HepG2 (cell line): ENCODE data around the gene EFNA2. TPM values are rescaled to one million over a fixed set of nuclear protein-coding genes. Genes with fewer than 3 reads are reported as not detected.

ENCODE experiments used
- ATF4 ChIP-seq, 2 experiments: fragments of 450-650 bp in 1 of 2; sonication (generic) in 1 of 2; formaldehyde crosslinking; IDR thresholded peaks; 2 replicates each; pipeline versions ENCODE4 v1.5.0 to v1.8.0; 2020 to 2022; ENCODE audit warnings: mild to moderate bottlenecking in 1 of 2, missing genetic modification reagents in 1 of 2
- BORCS8-MEF2B ChIP-seq: sonication (generic); formaldehyde crosslinking; IDR thresholded peaks from 2 replicates; pipeline ENCODE4 v1.8.0; 2022; ENCODE audit warnings: mild to moderate bottlenecking, missing genetic modification reagents
- EED ChIP-seq: sonication (generic); formaldehyde crosslinking; IDR thresholded peaks from 2 replicates; pipeline ENCODE4 v1.5.0; 2020; ENCODE audit warnings: mild to moderate bottlenecking, missing genetic modification reagents
- GLI4 ChIP-seq: sonication (generic); formaldehyde crosslinking; IDR thresholded peaks from 2 replicates; pipeline ENCODE4 v1.5.1; 2020; ENCODE audit warnings: missing genetic modification reagents, mild to moderate bottlenecking, moderate library complexity, borderline replicate concordance
- GMEB1 ChIP-seq: sonication (generic); formaldehyde crosslinking; IDR thresholded peaks from 2 replicates; pipeline ENCODE4 v1.5.1; 2020; ENCODE audit warnings: missing genetic modification reagents, mild to moderate bottlenecking, borderline replicate concordance
- HNF4G ChIP-seq, 2 experiments: sonication (generic) in 1 of 2; formaldehyde crosslinking in 1 of 2; IDR thresholded peaks; 2 replicates each; pipeline versions ENCODE4 v1.4.0 to v1.6.1; 2011 to 2020; ENCODE audit warnings: borderline replicate concordance in 2 of 2, low read depth in 2 of 2, mild to moderate bottlenecking in 2 of 2, low read length in 1 of 2, missing genetic modification reagents in 1 of 2, moderate library complexity in 1 of 2
- PRMT3 ChIP-seq: sonication (generic); formaldehyde crosslinking; IDR thresholded peaks from 2 replicates; pipeline ENCODE4 v1.8.1; 2022; ENCODE audit warnings: low read depth, mild to moderate bottlenecking, moderate library complexity, missing genetic modification reagents, borderline replicate concordance
- RORA ChIP-seq: sonication (generic); formaldehyde crosslinking; IDR thresholded peaks from 2 replicates; pipeline ENCODE4 v1.5.0; 2020; ENCODE audit warnings: mild to moderate bottlenecking, missing genetic modification reagents, moderate library complexity
- ZFP1 ChIP-seq: IDR thresholded peaks from 2 replicates; pipeline ENCODE4 v1.6.1; 2016
- ZNF101 ChIP-seq: sonication (generic); formaldehyde crosslinking; IDR thresholded peaks from 2 replicates; pipeline ENCODE4 v1.4.0; 2020; ENCODE audit warnings: mild to moderate bottlenecking, low read depth, missing genetic modification reagents, borderline replicate concordance
- ZNF121 ChIP-seq: sonication (generic); formaldehyde crosslinking; IDR thresholded peaks from 2 replicates; pipeline ENCODE4 v1.5.0; 2020; ENCODE audit warnings: mild to moderate bottlenecking, missing genetic modification reagents
- ZNF614 ChIP-seq: IDR thresholded peaks from 2 replicates; pipeline ENCODE4 v1.6.1; 2018; ENCODE audit warnings: missing biosample characterization, missing genetic modification reagents, inconsistent platforms, borderline replicate concordance
- ZNF672 ChIP-seq: sonication (generic); formaldehyde crosslinking; IDR thresholded peaks from 2 replicates; pipeline ENCODE4 v1.8.1; 2022; ENCODE audit warnings: missing genetic modification reagents
- polyA plus RNA-seq, 8 experiments: library from polyadenylated mRNA; depleted of rRNA in 3 of 8; stranded (reverse) in 7 of 8; unstranded in 1 of 8; fragments of >200 nt; fragmentation: Illumina TruSeq in 4 of 8; extraction: Trizol in 4 of 8; gene quantifications; 2 replicates each; pipeline versions ENCODE4 v1.2.1 to v1.2.3, GENCODE V29; 2011 to 2016; ENCODE audit warnings: low read depth in 4 of 8, missing spikeins in 1 of 8, mixed read lengths in 1 of 8; ENCODE audit not compliant: insufficient read depth in 1 of 8
- total RNA-seq, 5 experiments: library from RNA; depleted of rRNA; stranded (reverse); fragments of >200 nt; fragmentation: Illumina TruSeq; extraction: Trizol; gene quantifications; 2 replicates each; pipeline ENCODE4 v1.2.3, GENCODE V29; 2016; ENCODE audit warnings: low read depth in 1 of 5
- TF ChIP-seq, protein P1 (sequence below): IDR thresholded peaks from 2 replicates; pipeline ENCODE4 v1.6.1; 2016; ENCODE audit warnings: mild to moderate bottlenecking
- TF ChIP-seq, protein P2 (sequence below): sonication (generic); formaldehyde crosslinking; IDR thresholded peaks from 2 replicates; pipeline ENCODE4 v1.4.0; 2020; ENCODE audit warnings: missing genetic modification reagents, borderline replicate concordance

The EFNA2 gene
- total and polyA plus RNA-seq, 2 of the 13 experiments (the other 11 are each of a cell fraction or from before 2014, with no cell fraction given) = 6.0 to 9.9 TPM

DNA sequence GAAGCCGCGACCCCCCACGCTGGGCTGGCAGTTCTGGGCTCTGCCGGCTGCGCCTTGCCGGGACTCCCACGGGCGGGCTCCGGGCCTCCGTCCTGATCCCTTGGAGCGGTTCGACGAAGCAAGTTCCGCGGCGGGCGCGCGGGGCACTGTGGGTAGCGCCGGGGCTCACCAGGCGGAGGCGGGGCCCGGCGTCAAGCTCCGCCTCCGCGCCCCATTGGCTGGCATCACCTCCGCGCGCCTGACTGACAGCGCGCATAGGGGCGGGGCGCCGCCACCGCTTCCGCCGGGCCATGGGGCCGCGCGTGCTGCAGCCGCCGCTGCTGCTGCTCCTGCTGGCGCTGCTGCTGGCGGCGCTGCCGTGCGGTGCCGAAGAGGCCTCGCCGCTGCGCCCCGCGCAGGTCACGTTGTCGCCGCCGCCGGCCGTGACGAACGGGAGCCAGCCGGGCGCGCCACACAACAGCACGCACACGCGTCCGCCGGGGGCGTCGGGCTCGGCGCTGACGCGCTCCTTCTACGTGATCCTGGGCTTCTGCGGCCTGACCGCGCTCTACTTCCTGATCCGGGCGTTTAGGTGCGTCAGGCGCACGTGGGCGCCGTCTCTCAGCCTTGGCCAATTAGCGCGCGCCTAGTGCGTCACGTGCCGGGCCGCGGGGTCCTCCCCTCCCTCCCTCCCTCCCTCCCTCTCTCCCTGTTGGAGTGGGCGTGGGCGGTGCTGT is 10.3 kb upstream of the EFNA2 start, which contains the start of gene FAM174C (continued):
- TF ChIP-seq, protein P1, sequence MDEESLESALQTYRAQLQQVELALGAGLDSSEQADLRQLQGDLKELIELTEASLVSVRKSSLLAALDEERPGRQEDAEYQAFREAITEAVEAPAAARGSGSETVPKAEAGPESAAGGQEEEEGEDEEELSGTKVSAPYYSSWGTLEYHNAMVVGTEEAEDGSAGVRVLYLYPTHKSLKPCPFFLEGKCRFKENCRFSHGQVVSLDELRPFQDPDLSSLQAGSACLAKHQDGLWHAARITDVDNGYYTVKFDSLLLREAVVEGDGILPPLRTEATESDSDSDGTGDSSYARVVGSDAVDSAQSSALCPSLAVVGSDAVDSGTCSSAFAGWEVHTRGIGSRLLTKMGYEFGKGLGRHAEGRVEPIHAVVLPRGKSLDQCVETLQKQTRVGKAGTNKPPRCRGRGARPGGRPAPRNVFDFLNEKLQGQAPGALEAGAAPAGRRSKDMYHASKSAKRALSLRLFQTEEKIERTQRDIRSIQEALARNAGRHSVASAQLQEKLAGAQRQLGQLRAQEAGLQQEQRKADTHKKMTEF (CRISPR knock-in tag) = peak; percentile 54; the same call in 1 of the 2 replicates
- TF ChIP-seq, protein P2, sequence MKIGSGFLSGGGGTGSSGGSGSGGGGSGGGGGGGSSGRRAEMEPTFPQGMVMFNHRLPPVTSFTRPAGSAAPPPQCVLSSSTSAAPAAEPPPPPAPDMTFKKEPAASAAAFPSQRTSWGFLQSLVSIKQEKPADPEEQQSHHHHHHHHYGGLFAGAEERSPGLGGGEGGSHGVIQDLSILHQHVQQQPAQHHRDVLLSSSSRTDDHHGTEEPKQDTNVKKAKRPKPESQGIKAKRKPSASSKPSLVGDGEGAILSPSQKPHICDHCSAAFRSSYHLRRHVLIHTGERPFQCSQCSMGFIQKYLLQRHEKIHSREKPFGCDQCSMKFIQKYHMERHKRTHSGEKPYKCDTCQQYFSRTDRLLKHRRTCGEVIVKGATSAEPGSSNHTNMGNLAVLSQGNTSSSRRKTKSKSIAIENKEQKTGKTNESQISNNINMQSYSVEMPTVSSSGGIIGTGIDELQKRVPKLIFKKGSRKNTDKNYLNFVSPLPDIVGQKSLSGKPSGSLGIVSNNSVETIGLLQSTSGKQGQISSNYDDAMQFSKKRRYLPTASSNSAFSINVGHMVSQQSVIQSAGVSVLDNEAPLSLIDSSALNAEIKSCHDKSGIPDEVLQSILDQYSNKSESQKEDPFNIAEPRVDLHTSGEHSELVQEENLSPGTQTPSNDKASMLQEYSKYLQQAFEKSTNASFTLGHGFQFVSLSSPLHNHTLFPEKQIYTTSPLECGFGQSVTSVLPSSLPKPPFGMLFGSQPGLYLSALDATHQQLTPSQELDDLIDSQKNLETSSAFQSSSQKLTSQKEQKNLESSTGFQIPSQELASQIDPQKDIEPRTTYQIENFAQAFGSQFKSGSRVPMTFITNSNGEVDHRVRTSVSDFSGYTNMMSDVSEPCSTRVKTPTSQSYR (CRISPR knock-in tag) = peak; percentile 31
- TF ChIP-seq GMEB1 (CRISPR knock-in tag) = peak; percentile 94
- TF ChIP-seq ZNF121 (CRISPR knock-in tag) = no peak
- TF ChIP-seq BORCS8-MEF2B (CRISPR knock-in tag) = peak; percentile 78
- TF ChIP-seq ZNF614 = peak; percentile 60; the same call in 1 of the 2 replicates
- TF ChIP-seq EED (CRISPR knock-in tag) = no peak
- no peak for TF ChIP-seq ATF4 (CRISPR knock-in tag; IDR thresholded peaks at IDR 0.05)
- TF ChIP-seq RORA (CRISPR knock-in tag) = 0 out of 2 replicates have a peak, but pooled peaks have one; percentile 35
- no peak for TF ChIP-seq ZFP1 (CRISPR knock-in tag)
- no peak for TF ChIP-seq ZNF101 (CRISPR knock-in tag)
- TF ChIP-seq GLI4 = 0 out of 2 replicates have a peak, but pooled peaks have one; percentile 90
- peak; percentile 88; the same call in 1 of the 2 replicates for TF ChIP-seq PRMT3 (CRISPR knock-in tag)
- TF ChIP-seq HNF4G (IDR thresholded peaks at IDR 0.05; ENCODE audit: borderline replicate concordance, low read depth, low read length) = no peak
- no peak for TF ChIP-seq HNF4G (CRISPR knock-in tag; IDR thresholded peaks at IDR 0.05; ENCODE audit: borderline replicate concordance, low read depth)
- TF ChIP-seq ZNF672 (CRISPR knock-in tag) = peak; percentile 96
